NCI-H1694 (cell line): ENCODE data around the gene PRDM15.

Source experiments
- DNase-seq: peaks from one replicate; lab custom pipeline; 2025; lab: John Stamatoyannopoulos, UW

Gene PRDM15

DNA sequence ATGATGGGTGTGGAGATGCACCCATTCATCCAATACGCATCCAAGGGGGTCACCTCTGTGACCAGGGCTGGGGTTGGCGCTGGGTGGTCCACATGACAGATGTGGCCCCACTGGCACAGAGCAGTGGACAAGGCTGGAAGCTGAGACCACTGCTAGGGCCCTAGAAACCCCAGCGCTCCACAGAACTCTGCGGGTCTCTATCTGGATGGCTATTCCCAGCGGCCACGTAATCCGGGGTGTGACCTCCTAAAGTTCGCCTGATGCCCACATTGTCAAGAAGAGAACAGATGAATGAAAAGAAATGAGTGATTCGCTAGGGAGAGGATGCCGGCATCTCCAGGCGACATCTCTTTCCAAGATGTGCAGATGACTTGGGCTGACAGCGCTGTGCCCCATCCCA, 55.2 kb downstream of the PRDM15 start:
- no peak for DNase-seq

DNA sequence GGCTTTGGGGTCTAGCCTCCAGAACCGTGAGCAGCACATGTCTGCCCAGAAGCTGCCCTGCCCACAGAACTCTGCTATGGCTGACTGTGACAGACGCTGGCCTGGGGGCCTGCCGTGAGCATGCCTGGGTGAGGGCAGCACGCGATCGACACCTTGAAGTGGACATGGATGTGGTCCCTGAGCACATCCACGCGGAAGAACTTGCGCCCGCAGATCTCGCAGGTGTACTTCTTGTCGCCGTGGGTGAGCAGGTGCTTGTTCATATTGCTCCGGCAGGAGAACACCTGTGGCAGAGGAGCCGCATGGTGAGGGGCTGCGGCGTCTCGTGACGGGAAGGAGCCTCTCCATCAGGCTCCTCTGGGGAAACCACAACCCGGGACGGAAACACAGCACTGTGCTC, 56.0 kb downstream of the PRDM15 start:
- DNase-seq: no peak

DNA sequence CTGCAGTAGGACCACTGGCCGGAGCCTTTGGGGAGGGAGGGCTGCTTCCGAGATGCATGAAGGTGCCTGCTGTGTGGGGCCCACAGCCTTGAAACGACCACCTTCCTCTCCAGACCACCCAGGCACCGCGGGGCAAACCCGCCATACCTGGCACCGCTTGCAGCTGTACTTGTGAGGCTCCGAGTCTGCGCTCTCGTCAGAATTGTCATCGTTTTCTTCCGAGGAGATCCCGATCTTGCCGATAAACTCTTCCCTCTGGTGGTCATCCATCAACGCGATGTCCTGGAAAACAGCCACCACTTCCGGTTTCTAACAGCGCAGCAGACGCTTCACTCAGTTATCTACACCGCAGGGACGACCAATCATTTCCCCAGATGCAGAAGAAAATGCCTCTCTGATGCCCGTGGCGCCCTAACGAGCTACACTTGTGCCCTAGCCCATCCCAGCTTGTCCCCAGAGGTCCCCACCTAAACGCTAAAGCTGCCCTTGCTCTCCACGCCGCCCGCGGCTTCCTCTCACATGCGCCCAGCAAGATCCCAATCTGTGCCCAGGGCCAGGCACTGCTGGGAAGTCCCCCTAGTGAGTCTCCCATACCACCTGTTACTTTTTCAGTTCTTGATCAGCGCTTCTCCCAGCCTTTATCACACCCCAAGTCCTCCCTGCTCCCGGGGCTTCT, 57.2 kb downstream of the PRDM15 start:
- no peak for DNase-seq

DNA sequence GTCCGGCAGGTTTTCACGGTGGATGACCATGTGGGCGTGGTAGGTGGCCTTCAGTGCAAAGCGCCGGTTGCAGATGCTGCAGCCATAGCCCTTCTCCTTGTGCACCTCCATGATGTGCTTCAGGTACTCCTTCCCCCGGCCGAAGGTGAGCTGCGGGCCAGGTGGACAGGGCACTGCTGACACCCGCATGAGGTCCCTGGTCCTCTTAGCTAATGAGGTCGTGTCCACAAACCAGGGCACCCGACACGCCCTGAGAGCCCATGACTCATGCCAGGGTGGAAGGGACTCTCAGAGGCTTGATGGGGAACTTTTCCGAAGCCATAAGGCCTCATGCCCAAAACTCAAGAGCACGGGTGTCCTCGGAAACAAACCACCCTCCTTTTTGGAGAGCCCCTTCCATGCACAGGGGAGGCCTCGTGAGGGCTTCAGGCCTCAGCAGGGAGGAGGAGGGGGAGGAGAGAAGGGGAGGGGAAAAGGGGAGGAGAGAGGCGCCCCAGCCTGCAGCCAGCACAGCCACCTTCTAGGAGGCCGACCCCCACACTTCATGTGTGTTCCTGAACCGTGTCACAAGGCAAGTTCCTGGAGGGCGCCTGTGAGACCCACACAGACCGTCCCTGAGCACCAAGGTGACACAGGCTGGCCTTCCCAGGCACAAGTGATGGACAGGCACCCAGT, 57.9 kb downstream of the PRDM15 start:
- no peak for DNase-seq

DNA sequence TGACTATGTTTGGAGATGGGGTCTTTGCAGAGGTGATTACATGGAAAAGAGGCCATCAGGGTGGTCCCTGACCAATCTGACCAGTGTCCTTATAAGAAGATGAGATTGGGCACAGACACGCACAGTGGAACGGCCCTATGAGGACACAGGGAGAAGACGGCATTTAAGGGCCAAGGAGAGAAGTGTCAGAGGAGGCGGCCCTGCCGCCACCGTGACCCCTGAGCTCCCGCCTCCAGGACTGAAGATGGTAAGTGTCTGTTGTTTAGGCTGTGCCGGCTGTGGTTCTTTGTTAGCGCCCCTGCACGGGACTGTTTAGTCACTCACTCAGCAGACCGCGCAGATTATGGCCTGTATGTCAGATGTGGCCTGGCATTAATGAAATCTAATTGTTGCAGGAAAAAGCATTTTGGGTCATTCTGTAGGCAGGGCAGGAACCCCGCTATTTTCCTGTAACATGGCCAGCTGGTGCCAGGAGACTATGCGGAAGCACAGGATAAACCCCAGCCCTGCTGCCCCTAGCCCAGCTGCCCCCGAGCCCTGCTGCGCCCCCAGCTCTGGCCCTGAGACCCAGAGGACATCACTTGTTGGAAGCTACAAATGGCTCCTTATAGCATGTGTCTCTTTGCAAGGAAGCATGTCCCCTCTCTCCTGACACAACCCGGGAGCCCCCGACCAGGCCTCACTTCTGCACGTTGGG, 58.6 kb downstream of the PRDM15 start:
- no peak for DNase-seq

DNA sequence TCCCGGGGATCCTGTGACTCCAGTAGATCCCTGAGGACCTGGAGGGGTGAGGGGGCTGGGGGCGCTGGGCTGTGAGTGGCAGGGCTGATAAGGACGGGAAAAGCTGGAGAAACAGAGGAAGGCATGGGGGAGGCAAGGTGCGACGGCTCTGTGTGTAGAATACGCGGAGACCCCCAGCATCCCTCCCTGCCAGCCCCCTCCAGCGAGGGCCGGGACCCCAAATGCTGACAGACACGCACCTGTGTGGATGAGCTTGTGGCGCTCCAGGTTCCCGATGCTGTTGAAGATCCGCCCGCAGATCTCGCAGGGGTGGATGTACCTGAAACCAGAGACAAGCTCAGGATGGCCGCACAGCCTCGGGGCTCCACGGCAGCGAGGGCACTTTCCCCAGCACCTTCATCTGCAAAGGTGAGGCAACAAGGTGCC, 59.3 kb downstream of the PRDM15 start:
- no peak for DNase-seq

DNA sequence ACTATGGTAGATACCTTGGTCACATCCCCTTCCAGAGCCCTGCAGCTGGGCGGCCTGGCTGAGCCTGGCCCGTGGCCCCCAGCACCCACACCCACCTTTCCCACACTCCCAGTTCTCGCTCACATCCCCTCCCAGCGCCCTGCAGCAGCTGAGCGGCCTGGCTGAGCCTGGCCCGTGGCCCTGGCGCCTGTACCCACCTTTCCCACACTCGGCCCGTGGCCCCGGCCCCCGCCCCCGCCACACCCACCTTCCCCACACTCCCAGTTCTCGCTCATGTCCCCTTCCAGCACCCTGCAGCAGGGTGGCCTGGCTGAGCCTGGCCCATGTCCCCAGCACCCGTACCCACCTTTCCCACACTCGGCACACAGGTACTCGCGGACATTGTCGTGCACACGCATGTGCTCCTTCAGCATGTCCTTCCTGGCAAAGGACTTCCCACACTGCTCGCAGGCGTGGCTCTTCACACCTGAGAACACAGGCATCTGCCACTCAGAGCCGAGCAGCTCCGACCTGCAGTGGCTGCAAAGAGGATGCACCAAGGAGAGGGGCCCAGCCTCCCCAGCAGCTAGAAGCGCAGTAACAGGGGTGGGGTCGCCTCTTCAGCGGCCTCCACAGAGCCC, 59.8 kb downstream of the PRDM15 start:
- DNase-seq: no peak

DNA sequence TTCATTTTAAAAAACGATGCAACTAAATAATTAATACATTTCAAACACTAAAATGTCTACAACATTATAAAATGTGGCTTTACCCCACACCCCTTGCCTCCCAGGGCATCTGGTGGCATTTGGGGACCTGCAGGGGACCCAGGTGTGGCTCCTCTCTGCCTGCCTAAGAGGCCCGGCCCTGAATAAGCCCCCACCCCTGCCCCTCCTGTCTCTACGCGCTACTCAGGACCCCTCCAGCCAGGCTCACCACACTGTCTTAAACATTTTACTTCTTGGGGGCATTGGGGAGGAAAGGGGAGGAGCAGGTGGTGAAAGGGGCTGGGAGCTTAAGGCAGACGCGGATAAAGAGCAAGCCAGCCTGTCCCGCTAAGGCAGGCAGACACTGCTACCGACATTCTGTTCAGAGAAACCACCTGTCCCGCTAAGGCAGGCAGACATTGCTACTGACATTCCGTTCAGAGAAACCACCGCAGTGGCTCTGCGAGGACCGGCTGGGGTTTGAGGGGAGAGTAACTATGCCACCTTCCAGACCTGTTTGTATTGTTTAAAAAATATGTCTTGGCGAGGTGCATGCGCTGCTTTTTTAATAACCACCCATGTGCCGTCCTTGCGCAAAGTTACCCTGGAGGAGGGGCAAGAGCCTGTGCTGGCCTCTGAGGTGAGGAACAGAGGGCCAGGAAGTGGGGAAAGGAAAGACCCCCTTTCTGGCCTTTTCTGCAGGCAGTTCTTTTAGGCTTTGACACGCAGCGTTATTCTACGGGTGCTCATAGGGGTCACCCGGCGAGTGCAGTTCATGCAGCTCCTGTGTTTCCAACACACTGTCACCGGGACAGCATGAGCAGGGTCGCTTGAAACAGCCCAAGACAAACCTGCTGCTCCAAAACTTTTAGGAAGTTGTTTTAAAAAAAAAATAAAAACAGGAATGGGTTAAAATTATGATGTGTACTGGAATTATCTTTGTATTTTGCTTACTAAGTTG, 61.0 kb downstream of the PRDM15 start:
- no peak for DNase-seq

DNA sequence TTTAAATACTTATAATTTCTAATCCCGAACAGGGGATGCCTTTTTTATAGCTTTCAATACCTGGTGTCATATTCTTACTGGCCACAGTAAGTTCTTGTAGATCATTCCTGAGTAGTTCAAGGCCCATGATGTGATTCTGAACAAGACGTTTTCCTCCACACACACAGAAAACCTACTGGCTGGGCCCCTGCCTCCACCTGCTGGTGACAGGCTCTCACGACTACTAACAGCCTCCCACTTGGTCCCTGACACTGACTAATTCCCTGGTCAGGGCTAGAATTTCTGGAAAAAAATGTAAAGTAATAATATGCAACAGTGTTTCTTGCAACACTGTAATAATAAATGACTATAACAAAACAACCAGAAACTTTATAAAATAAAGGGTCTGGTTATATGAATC, 61.9 kb downstream of the PRDM15 start:
- no peak for DNase-seq

DNA sequence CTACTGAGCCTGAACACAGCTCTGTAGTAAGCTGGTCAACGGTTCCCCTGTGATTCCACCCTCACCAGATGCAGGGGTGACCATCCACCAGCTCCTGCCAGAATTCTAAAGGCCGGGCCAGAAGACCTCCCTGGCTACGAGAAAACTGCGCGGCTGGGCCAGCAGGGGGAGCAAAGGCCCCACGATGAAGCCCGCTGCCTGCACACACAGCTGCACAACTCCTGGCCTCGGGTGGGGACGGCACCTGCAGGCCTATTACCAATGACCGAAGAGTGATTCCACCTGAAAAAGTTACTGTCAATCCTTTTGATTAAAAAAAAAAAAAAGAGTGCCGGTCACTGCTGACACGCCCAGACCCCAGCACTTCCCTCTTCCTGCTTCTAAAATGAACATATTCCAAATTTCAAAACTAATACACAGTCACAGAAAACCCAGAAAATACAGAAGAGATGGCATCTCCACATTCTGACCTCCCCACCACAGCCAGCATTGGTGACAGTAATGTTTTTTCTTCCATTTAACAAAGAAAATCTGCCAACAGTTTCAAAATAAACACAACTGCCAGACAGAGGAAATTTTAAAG, 62.5 kb downstream of the PRDM15 start:
- no peak for DNase-seq

DNA sequence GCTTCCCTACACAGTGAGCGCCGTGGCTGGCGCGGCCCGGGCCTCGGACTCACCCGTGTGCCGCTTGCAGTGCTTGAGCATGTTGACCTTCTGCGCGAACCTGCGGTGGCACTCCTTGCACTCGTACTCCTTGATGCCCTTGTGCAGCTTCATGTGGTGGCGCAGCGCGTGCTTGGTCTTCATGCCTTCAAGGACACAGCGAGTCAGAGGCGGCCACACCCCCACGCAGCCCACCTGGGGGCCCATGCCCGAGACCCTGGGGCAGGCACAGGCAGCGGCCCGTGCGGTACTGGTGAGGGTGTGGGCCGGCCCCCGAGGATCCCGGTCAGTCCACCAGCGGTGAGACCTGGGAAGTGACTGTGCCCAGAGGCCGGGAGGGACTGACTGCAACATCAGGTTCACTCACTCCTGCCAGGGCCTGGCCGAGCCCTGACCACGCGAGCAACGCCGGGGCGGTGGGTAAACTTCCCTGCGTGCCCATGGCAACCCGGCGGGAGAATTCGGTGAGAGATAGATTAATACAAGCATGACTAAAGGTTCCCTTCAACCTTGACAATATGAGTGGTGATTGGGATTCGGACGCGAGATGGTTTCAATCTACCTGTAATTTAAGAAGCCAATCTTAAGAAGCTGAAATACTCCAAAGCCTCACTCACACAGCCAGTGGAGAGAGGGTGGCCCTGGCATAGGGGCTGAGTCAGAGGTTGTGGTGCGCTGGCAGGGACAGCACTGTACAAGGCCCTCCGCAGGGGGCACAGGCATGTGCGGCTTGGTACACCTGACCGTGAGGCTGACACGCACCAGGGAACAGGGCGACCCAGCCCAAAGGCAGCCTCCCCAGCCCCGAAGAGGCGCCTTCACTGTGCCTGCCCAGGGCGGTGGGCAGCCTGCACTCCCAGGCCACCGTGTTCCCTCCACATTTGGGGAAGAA, 63.2 kb downstream of the PRDM15 start:
- no peak for DNase-seq

DNA sequence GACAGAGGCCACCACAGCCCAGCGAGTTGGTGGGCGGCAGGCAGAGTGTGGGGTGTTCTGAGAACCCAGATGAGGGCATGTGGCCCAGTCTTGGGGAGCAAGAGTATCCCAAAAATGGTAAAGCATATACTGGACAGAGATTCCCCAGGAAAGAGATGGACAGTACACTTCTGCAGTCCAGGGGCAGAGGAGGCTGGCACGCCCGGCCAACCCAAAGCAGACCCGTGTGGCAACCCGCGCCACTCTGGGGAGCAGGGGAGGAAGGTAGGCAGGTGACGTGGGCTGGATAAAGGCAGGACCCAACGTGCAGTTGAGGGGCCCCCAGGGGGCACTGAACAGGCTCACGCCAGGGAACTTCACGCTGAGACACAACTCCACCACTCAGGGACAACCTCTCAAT, 65.9 kb downstream of the PRDM15 start:
- no peak for DNase-seq

DNA sequence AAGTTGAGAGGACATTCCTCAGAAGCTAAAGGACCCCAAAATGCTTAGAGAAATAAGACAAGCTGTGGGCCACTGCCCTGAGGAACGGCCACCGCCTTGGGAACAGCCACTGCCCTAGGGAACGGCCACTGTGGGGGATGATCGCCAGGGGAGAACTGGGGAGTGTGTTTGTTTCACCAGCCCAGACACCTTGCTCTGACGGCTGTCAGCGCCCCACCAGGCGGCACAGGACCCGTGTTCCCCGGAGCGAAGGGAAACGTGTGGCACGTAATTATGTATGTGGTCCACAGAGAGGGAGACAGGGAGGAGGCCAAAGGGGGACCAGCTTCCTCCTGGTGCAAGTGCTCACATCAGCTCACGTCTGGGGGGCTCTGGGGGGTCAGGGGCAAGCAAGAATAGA, 66.5 kb downstream of the PRDM15 start:
- DNase-seq: no peak

DNA sequence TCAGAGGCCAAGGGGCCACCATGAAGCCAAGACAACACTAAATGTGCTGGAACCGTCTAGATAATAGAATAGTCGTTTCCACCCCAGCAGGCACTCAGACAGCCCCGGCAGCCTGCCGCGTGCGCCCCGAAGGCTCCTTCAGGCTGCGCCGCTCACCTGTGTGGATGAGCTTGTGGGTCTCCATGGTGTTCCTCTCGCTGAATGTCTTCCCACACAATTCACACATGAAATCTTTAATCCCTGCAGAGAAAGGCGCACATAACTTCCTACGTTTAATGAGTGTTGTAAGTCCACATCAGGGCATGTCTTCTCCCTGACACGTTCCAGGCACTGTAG, 68.6 kb downstream of the PRDM15 start:
- DNase-seq: no peak

DNA sequence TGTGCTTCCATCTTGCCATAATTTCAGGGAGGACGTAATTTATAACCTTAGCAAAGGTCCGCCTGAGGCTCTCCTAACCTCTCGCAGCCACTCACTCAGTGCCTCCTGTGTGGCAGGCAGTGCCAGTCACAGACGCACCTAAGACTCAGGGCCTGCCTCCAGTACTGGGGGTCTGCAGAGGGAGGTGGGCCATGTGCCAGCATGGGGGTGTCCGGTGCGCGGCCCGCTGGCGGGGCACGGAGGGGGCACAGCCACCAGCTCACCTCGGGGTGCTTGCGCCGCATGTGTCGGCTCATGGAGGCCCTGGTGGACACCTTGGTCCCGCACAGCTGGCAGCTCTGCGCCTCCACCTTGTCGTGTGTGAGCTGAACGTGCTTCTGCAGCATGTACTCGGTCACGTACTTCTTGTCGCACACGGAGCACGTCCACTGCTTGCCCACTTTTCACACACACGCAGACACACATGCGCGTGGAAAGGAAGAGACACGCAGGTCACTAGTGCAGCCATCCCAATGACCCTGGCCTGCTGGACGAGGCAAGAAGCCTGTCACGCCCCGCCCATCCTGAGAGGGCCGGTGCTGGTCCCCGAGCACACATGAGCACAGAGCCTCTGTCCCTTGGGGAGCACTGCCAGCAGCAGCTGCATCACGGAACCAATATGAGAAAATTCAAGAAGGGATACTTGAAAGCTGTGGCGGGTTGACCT, 69.1 kb downstream of the PRDM15 start:
- DNase-seq: no peak

DNA sequence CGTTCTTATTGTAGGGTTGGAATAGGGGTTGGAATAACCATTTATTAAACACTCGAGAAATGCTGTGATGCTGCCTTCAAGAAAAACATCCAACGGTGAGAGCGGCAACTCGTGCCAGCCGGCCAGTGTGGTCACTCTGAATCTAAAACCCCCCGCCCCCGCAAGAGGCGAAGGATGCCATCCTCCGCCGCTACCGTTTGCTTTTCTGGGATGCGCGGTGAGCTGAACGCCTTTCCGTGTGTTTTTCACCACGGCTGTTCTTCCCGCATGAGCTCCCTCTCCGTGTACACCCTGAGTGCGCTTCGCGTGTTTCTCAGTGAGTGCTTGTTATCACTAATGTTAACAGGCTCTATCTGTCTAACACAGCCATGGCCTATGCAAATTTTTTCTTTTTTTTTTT, 70.3 kb downstream of the PRDM15 start:
- DNase-seq: no peak

DNA sequence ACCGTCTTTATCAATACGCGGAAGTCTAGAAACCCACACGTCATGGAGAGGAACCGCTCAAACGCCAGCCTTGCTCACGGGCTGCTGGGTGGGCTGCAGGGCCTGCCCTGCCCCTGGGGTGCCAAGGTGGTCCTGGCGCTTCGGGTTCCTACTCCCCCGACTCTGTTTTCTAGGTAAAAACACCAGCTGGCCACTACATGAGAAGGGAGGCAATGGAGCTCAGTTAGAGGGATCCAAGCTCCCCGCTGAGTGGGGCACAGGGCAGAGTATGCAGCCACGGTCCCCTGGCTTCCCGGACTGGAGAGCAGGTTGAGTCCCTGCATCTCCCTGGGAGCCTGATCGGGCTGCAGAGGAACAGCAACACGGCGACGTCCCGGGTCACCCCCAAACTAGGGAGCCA, 71.0 kb downstream of the PRDM15 start:
- no peak for DNase-seq

DNA sequence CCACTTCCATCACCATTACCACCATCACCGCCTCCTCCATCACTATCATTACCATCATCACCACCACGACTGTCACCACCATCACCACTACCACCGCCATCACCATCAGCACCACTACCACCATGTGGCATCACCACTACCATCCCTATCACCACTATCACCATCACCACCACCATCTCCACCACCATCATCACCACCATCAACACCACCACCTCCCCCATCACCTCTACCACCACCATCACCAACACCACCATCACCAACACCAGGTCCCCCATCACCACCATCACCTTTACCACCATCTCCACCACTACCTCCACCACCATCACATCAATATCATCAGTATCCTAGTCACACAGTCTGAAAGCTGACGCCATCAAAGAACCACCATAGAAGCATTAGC, 72.4 kb downstream of the PRDM15 start:
- DNase-seq: no peak

DNA sequence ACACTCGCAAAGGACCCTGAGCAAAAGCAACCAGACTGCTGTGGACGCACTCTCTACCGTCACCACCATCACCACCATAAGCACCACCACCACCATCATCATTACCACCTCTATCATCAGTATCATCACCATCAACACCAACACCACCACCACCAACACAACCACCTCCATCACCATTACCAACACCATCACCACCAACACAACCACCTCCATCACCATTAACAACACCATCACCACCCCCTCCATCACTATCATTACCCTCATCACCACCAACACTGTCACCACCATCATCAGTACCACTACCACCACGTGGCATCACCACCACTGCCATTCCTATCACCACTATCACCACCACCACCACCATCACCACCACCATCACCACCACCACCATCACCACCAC, 73.5 kb downstream of the PRDM15 start:
- DNase-seq: no peak

DNA sequence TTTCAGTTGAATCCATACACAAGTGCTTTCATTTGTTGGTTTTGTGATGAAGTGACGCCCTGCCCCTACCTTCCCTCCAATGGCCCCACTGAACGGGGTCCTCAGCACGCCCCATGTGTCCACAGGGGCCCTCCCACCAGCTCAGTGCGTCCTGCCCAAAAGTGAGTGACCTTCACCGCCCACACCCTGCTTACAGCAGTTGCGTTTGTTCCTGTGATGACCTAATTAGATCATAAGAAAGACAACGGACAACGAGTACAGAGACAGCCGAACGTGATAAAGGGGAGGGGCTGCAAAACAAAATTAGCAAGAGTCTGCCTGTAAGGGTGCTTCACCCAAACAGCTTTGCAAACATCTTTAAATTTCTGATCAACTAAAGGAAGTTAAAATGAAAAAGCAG, 74.1 kb downstream of the PRDM15 start:
- DNase-seq: no peak
